Measurements from ENCODE around the gene DOCK11.

Gene DOCK11

GRCh38 chrX:118720058-118720707 is 224.6 kb downstream of the DOCK11 start:
- H3K4me3 ChIP-seq (ENCODE audit: low read depth, low read length), result no peak overlapping the region
- TF ChIP-seq CTCF (IDR thresholded peaks at IDR 0.05; ENCODE audit: low read depth, low read length, missing control alignments), result no peak
- DNase-seq (ENCODE audit: low read depth), result no peak

- no peak overlapping the region for H3K4me3 ChIP-seq (ENCODE audit: low read depth, low read length)
- no peak for DNase-seq (ENCODE audit: low read depth)
- TF ChIP-seq CTCF (IDR thresholded peaks at IDR 0.05; ENCODE audit: low read depth, low read length, missing control alignments), result no peak
These were observed 227.8 kb downstream of the DOCK11 start for GRCh38 chrX:118723376-118723775.

DNA sequence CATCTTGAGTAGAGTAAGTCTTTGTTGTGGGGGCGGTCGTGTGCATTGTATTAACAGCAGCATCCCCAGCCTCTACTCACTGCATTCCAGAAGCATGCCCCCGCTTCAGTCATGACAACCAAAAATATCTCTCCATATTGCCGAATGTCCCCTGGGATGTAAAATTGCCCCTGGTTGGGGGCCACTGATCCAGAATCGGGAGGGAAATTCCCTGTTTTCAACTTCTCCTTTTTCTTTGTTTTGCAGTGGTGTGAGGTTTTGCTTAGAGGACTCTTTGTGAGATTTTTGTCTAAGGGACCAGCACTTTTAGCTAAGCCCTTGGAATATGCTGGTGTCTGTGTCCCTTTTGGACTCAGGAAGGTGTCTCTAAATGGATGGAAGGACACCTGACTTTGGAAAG is 228.8 kb downstream of the DOCK11 start:
- no peak for TF ChIP-seq CTCF (IDR thresholded peaks at IDR 0.05; ENCODE audit: low read depth, low read length, missing control alignments)
- no peak for DNase-seq (ENCODE audit: low read depth)
- H3K4me3 ChIP-seq (ENCODE audit: low read depth, low read length), result no peak overlapping the region

- TF ChIP-seq CTCF (IDR thresholded peaks at IDR 0.05; ENCODE audit: low read depth, low read length, missing control alignments), result no peak
- DNase-seq (ENCODE audit: low read depth), result no peak
- H3K4me3 ChIP-seq (ENCODE audit: low read depth, low read length), result no peak overlapping the region
These were observed 229.2 kb downstream of the DOCK11 start for GRCh38 chrX:118724775-118725174.

GRCh38 chrX:118726396-118726795 is 230.8 kb downstream of the DOCK11 start:
- TF ChIP-seq CTCF (IDR thresholded peaks at IDR 0.05; ENCODE audit: low read depth, low read length, missing control alignments), result no peak
- H3K4me3 ChIP-seq (ENCODE audit: low read depth, low read length), result no peak overlapping the region
- no peak for DNase-seq (ENCODE audit: low read depth)

- TF ChIP-seq CTCF (IDR thresholded peaks at IDR 0.05; ENCODE audit: low read depth, low read length, missing control alignments), result no peak
- peak within 1 kb of the TSS; percentile 50 for H3K4me3 ChIP-seq (ENCODE audit: low read depth, low read length)
These were observed 231.5 kb downstream of the DOCK11 start, which contains the start of gene IL13RA1 for GRCh38 chrX:118726887-118727685. IL13RA1 (plus strand) TSS chrX:118727606; CDS start chrX:118727639, 33 bp downstream.

More at GRCh38 chrX:118726887-118727685, 231.5 kb downstream of the DOCK11 start, which contains the start of gene IL13RA1:
- DNase-seq (ENCODE audit: low read depth), result no peak

Data from GM12864 (cell line).